ENCODE data around the gene ENO2. TPM values are rescaled to one million over a fixed set of nuclear protein-coding genes. Genes with fewer than 3 reads are reported as not detected.
A peak's percentile ranks its signal among the peaks of the same experiment; 100 is the strongest.
"Not testable (repeated sequence)": the region's sequence is repeated elsewhere in the genome, so short reads cannot be mapped to it uniquely, and the experiment has no call there.

ENO2 gene
- total RNA-seq: 10 to 100 TPM in 1 of 2 donors, 1 to 10 TPM in 1; 9.7 to 36.9 TPM

DNA sequence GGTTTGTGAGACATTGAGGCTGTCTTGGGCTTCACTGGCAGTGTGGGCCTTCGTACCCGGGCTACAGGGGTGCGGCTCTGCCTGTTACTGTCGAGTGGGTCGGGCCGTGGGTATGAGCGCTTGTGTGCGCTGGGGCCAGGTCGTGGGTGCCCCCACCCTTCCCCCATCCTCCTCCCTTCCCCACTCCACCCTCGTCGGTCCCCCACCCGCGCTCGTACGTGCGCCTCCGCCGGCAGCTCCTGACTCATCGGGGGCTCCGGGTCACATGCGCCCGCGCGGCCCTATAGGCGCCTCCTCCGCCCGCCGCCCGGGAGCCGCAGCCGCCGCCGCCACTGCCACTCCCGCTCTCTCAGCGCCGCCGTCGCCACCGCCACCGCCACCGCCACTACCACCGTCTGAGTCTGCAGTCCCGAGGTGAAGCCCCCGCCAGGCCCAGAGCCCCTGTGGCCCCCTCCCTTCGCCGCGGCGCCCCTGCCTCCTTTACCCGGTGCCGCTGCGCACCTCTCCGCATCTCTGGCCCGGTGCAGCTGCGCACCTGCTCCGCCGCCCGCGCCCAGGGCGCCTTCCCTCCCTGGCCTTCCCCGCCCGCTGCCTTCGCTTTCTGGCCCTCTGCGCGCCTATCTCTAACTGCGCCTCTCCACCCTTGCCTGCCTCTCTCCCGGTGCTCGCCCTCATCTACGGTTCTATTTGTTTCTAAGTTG is at the start of gene ENO2:
ENO2 (plus strand) TSS at position 335 of the 701 bp plus-strand sequence. CDS start 1,253 bp downstream, outside the sequence.
- DNase-seq (ENCODE audit: low spot score): peak; percentile 84
- H3K9me3 ChIP-seq: no peaks in the 10 kb centered on the region
- H3K4me3 ChIP-seq: peak within 1 kb of the TSS; percentile 76 to 81
- TF ChIP-seq CTCF (IDR thresholded peaks at IDR 0.05): no peak
- peaks cover 0 to 23% of the 10 kb centered on the region in 2 donors for H3K4me1 ChIP-seq
- H3K27me3 ChIP-seq: no peaks in the 10 kb centered on the region
- peak within 1 kb of the TSS; percentile 73 to 78 for H3K27ac ChIP-seq
- H3K36me3 ChIP-seq: peaks cover 4% of the 10 kb centered on the region

GRCh38 chr12:6865307-6865706 is 49.1 kb upstream of the ENO2 start:
- H3K27ac ChIP-seq; H3K4me3 ChIP-seq; H3K9me3 ChIP-seq; H3K27me3 ChIP-seq; DNase-seq (ENCODE audit: low spot score): not testable (repeated sequence)
- peaks cover 0 to 29% of the 10 kb centered on the region in 2 donors for H3K4me1 ChIP-seq
- H3K36me3 ChIP-seq: peaks cover 52% of the 10 kb centered on the region

DNA sequence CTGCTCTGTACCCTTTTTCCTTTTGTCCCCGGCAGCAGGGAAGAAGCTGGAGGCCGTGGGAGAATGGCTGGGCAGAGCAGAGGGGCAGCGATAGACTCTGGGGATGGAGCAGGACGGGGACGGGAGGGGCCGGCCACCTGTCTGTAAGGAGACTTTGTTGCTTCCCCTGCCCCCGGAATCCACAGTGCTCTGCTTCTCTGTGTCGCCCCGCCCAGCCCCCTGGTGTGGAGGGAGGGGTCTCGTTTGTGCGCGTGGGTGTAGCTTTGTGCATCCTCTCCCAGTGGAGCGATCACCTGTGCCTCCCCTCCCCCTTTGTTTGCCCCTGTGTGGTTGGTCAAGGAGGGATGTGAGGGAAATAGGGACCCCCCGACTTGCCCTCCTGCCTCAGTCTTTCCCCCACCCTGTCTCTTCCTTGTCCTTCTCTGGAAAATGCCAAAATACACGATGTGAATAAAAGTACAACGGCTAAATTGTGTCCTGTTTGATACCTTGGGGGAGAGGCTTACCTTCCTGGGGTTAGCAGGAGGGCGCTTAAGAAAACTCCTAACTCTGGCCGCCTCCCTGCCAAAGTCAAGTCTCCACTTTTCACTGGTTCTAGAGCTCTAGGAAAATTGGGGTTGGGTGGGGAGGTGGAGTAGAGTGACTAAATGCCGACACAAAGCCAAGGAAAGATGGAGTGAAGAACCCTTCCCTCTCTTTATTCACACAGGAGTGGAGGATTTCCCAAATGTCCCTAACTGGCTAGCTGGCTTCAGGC is 48.0 kb upstream of the ENO2 start:
- Histone ChIP-seq H3K4me3 (peak overlapping the region; percentile 71 to 93), H3K4me1 (peaks cover 0 to 36% of the 10 kb centered on the region in 2 donors), H3K9me3 (no peaks in the 10 kb centered on the region), H3K36me3 (peaks cover 51% of the 10 kb centered on the region), H3K27ac (peak overlapping the region; percentile 93 to 96), H3K27me3 (no peaks in the 10 kb centered on the region)
- no peak for DNase-seq (ENCODE audit: low spot score)
- no peak for TF ChIP-seq CTCF (IDR thresholded peaks at IDR 0.05)

- no peak for DNase-seq (ENCODE audit: low spot score)
- TF ChIP-seq CTCF (IDR thresholded peaks at IDR 0.05): no peak
- H3K27ac ChIP-seq: peak overlapping the region; percentile 93 to 96
- peaks cover 45% of the 10 kb centered on the region for H3K36me3 ChIP-seq
- peak overlapping the region; percentile 71 to 93 for H3K4me3 ChIP-seq
- peaks cover 0 to 42% of the 10 kb centered on the region in 2 donors for H3K4me1 ChIP-seq
- no peaks in the 10 kb centered on the region for H3K27me3 ChIP-seq
- no peaks in the 10 kb centered on the region for H3K9me3 ChIP-seq
Observed at GRCh38 chr12:6866920-6867412, 47.4 kb upstream of the ENO2 start.

DNA sequence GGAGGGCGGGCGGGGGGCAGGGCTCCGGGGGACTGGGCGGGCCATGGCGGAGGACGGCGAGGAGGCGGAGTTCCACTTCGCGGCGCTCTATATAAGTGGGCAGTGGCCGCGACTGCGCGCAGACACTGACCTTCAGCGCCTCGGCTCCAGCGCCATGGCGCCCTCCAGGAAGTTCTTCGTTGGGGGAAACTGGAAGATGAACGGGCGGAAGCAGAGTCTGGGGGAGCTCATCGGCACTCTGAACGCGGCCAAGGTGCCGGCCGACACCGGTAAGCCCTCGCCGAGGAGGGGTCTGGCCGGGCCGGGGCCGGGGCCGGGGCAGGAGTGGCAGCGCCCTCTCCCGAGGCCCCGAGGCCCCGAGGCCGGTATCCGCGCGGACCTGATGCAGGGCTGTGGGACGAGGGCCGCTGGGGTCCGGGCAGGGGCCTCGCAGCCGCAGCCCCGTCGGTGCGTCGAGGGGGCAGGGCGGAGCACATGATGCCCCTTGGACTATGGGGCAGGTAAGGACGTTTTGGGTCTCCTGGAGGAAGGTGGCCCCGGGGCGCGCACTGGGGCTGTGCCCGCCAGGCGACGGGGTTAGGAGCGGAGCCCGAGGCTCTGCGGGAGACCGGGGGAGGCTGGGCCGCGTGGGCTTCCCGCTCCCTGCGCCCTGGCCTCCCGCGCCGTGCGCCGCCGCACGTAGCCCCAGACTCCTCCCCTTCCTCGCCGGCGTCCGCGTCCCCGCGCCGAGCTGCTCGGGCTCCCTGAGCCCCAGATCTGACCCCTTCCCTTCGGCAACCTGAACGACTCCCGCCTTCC is 46.8 kb upstream of the ENO2 start, which contains the start of gene TPI1:
TPI1 (plus strand) TSS at position 119 of the 798 bp plus-strand sequence; CDS start at position 155, 36 bp downstream.
- Histone ChIP-seq H3K4me1 (peaks cover 0 to 49% of the 10 kb centered on the region in 2 donors), H3K27me3 (no peaks in the 10 kb centered on the region), H3K36me3 (peaks cover 38% of the 10 kb centered on the region), H3K27ac (peak within 1 kb of the TSS; percentile 93 to 96), H3K4me3 (peak within 1 kb of the TSS; percentile 71 to 93), H3K9me3 (no peaks in the 10 kb centered on the region)
- no peak for TF ChIP-seq CTCF (IDR thresholded peaks at IDR 0.05)
- DNase-seq (ENCODE audit: low spot score): peak; percentile 87

All from right atrium auricular region (tissue), 2 donors.